Measurements from ENCODE around the gene SLC5A5.
A peak's percentile ranks its signal among the peaks of the same experiment; 100 is the strongest.

Gene SLC5A5

GRCh38 chr19:17932485-17933338 lies 61.0 kb downstream of the SLC5A5 start, which contains the start of gene CCDC124:
Gene CCDC124, plus strand, starts transcription at chr19:17933015. Its CDS starts 3,406 bp downstream, at chr19:17936421.
- H3K27me3 ChIP-seq (ENCODE audit: low read depth, low read length), result no peaks in the 10 kb centered on the region
- peak within 1 kb of the TSS; percentile 82 for H3K9ac ChIP-seq (ENCODE audit: low read length)
- H3K4me2 ChIP-seq (ENCODE audit: low read length), result peak within 1 kb of the TSS; percentile 83
- H4K20me1 ChIP-seq (ENCODE audit: insufficient read depth, low read length), result no peaks in the 10 kb centered on the region
- peaks cover 32% of the 10 kb centered on the region for H3K4me1 ChIP-seq (ENCODE audit: low read length)
- peak within 1 kb of the TSS; percentile 97 for H2AFZ ChIP-seq (ENCODE audit: low read depth, low read length)
- H3K36me3 ChIP-seq (replicated peaks; ENCODE audit: low read depth, low read length), result peaks cover 3% of the 10 kb centered on the region
- H3K9me3 ChIP-seq (ENCODE audit: insufficient read depth, low read length), result no peaks in the 10 kb centered on the region
- TF ChIP-seq EZH2phosphoT487 (IDR thresholded peaks at IDR 0.05; ENCODE audit: low read depth) (no peak), CTCF (IDR thresholded peaks at IDR 0.05; ENCODE audit: low read depth, low read length) (peak; percentile 99)
- H3K27ac ChIP-seq (ENCODE audit: low read length), result peak within 1 kb of the TSS; percentile 71
- peaks cover 21% of the 10 kb centered on the region for H3K79me2 ChIP-seq (ENCODE audit: low read length)
- H3K4me3 ChIP-seq (ENCODE audit: low read length), result peak within 1 kb of the TSS; percentile 84

- Histone ChIP-seq H3K27ac (ENCODE audit: low read length) (peak overlapping the region; percentile 71; the same call in 1 of the 2 replicates), H3K27me3 (ENCODE audit: low read depth, low read length) (no peaks in the 10 kb centered on the region), H2AFZ (ENCODE audit: low read depth, low read length) (no peak overlapping the region)
Observed at GRCh38 chr19:17933414-17934129, 61.8 kb downstream of the SLC5A5 start.

GRCh38 chr19:17936379-17936778 lies 64.6 kb downstream of the SLC5A5 start:
- TF ChIP-seq CTCF (IDR thresholded peaks at IDR 0.05; ENCODE audit: low read depth, low read length), result no peak
- Histone ChIP-seq H3K9ac (ENCODE audit: low read length) (no peak overlapping the region), H4K20me1 (ENCODE audit: insufficient read depth, low read length) (no peaks in the 10 kb centered on the region), H3K27me3 (ENCODE audit: low read depth, low read length) (no peaks in the 10 kb centered on the region), H3K4me3 (ENCODE audit: low read length) (no peak overlapping the region), H3K4me1 (ENCODE audit: low read length) (peaks cover 15% of the 10 kb centered on the region), H3K4me2 (ENCODE audit: low read length) (no peak overlapping the region), H3K79me2 (ENCODE audit: low read length) (peaks cover 21% of the 10 kb centered on the region), H3K9me3 (ENCODE audit: insufficient read depth, low read length) (no peaks in the 10 kb centered on the region), H3K27ac (ENCODE audit: low read length) (no peak overlapping the region), H2AFZ (ENCODE audit: low read depth, low read length) (no peak overlapping the region), H3K36me3 (replicated peaks; ENCODE audit: low read depth, low read length) (peaks cover 11% of the 10 kb centered on the region)

More at GRCh38 chr19:17933414-17934129, 61.8 kb downstream of the SLC5A5 start:
- H3K4me3 ChIP-seq (ENCODE audit: low read length), result peak overlapping the region; percentile 84
- TF ChIP-seq CTCF (IDR thresholded peaks at IDR 0.05; ENCODE audit: low read depth, low read length), result no peak
- TF ChIP-seq EZH2phosphoT487 (IDR thresholded peaks at IDR 0.05; ENCODE audit: low read depth), result no peak
- no peaks in the 10 kb centered on the region for H4K20me1 ChIP-seq (ENCODE audit: insufficient read depth, low read length)
- H3K9ac ChIP-seq (ENCODE audit: low read length), result peak overlapping the region; percentile 82
- H3K36me3 ChIP-seq (replicated peaks; ENCODE audit: low read depth, low read length), result peaks cover 3% of the 10 kb centered on the region
- H3K9me3 ChIP-seq (ENCODE audit: insufficient read depth, low read length), result no peaks in the 10 kb centered on the region
- H3K79me2 ChIP-seq (ENCODE audit: low read length), result peaks cover 21% of the 10 kb centered on the region
- H3K4me2 ChIP-seq (ENCODE audit: low read length), result peak overlapping the region; percentile 83
- H3K4me1 ChIP-seq (ENCODE audit: low read length), result peaks cover 32% of the 10 kb centered on the region

- Histone ChIP-seq H3K4me1 (ENCODE audit: low read length) (peaks cover 8% of the 10 kb centered on the region), H3K9ac (ENCODE audit: low read length) (no peak overlapping the region), H3K4me2 (ENCODE audit: low read length) (no peak overlapping the region), H3K36me3 (replicated peaks; ENCODE audit: low read depth, low read length) (peaks cover 11% of the 10 kb centered on the region), H4K20me1 (ENCODE audit: insufficient read depth, low read length) (no peaks in the 10 kb centered on the region), H3K4me3 (ENCODE audit: low read length) (no peak overlapping the region), H3K27me3 (ENCODE audit: low read depth, low read length) (no peaks in the 10 kb centered on the region), H3K9me3 (ENCODE audit: insufficient read depth, low read length) (no peaks in the 10 kb centered on the region), H3K27ac (ENCODE audit: low read length) (no peak overlapping the region), H3K79me2 (ENCODE audit: low read length) (peaks cover 21% of the 10 kb centered on the region), H2AFZ (ENCODE audit: low read depth, low read length) (no peak overlapping the region)
- TF ChIP-seq EZH2phosphoT487 (IDR thresholded peaks at IDR 0.05; ENCODE audit: low read depth) (no peak), CTCF (IDR thresholded peaks at IDR 0.05; ENCODE audit: low read depth, low read length) (no peak)
Observed at GRCh38 chr19:17937371-17937900, 65.7 kb downstream of the SLC5A5 start.
